ENCODE data around the gene SIAE. TPM values are rescaled to one million over a fixed set of nuclear protein-coding genes. Genes with fewer than 3 reads are reported as not detected.
A peak's percentile ranks its signal among the peaks of the same experiment; 100 is the strongest.

The SIAE gene
- total and polyA plus RNA-seq, 2 donors from 2014 or later = 53.2 to 59.7 TPM

DNA sequence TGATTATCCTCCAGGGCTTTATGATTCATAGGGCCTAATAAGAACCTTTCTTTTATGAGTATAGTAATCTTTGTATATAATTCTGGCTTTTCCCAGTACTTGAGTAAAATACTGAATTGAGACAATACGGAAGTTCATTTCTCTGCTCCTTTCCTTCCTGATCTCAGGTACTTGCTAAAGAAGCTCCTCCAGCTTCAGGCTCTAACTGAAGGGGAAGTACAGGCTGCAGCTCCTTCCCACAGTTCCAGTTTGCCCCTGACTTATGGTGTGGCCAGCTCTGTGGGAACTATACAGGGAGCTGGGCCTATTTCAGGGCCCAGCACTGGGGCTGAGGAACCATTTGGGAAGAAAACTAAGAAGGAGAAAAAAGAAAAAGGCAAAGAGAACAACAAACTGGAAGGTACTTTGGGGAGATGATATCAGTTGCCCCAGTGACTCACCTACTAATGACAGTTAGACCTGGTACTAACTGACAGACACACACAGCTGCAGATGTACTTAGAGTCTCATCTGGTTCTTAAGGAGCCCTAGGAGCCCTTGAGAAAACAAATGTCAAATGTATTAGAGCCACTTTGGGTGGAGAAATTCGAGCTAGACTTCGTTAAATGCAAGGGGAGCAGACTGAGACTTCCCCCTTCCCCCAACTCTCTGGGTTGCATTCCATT lies 47.9 kb downstream of the SIAE start:
- Histone ChIP-seq H3K9me3 (ENCODE audit: control insufficient read depth in 2 of 3, insufficient read depth in 1 of 3, low read length in 3 of 3) (no peaks in the 10 kb centered on the region), H3K9ac (ENCODE audit: low read length in 3 of 3) (no peak overlapping the region), H3K4me1 (ENCODE audit: control insufficient read depth in 2 of 3, insufficient read depth in 2 of 3, low read depth in 1 of 3, low read length in 3 of 3) (peaks cover 5 to 18% (median 10%) of the 10 kb centered on the region in 3 donors), H3K36me3 (ENCODE audit: control insufficient read depth in 2 of 3, insufficient read depth in 3 of 3, low read length in 3 of 3) (peaks cover 5 to 33% (median 17%) of the 10 kb centered on the region in 3 donors), H3K27me3 (ENCODE audit: control insufficient read depth, insufficient read depth, low read length) (no peaks in the 10 kb centered on the region), H3K27ac (ENCODE audit: low read depth in 2 of 2, low read length in 2 of 2) (no peak overlapping the region), H3K4me3 (ENCODE audit: low read length in 3 of 3) (no peak overlapping the region)
- no peak for DNase-seq
- FAIRE-seq = no peak
- TF ChIP-seq, protein P1, sequence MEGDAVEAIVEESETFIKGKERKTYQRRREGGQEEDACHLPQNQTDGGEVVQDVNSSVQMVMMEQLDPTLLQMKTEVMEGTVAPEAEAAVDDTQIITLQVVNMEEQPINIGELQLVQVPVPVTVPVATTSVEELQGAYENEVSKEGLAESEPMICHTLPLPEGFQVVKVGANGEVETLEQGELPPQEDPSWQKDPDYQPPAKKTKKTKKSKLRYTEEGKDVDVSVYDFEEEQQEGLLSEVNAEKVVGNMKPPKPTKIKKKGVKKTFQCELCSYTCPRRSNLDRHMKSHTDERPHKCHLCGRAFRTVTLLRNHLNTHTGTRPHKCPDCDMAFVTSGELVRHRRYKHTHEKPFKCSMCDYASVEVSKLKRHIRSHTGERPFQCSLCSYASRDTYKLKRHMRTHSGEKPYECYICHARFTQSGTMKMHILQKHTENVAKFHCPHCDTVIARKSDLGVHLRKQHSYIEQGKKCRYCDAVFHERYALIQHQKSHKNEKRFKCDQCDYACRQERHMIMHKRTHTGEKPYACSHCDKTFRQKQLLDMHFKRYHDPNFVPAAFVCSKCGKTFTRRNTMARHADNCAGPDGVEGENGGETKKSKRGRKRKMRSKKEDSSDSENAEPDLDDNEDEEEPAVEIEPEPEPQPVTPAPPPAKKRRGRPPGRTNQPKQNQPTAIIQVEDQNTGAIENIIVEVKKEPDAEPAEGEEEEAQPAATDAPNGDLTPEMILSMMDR (IDR thresholded peaks at IDR 0.05; ENCODE audit: borderline replicate concordance, extremely low read depth, insufficient read depth) = no peak
- intact Hi-C loops (cut with DNase I) = no loop called here

DNA sequence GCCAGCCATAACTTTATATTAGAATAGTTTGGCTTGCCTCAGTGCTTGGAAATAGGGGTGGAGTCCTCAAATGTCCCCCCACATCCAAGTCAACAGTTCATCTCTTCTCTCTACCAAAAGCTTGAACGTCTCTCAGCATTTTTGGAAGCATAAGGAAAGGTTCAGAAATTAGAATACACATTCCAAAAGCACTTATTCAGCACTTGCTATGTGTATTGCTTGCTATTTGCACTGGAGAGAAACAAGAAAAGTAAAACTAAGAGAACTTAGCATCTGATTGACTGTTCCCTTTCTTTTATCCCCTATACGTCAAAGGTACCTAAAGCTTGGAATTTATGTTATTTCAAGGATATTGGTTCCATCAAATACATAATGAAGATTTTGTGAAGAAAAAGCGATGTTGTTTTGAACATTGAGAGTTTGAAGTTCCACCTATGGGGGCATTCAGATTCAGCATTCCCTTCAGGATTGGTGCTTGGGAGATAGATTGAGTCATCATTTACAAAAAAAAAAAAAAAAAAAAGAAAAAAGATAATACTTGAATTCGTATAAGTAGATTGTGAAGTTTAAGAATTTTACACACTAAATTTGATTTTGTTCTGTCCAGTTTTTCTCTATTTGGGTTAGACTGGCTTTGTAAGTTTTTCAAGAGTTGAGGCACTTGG lies 49.5 kb downstream of the SIAE start:
- TF ChIP-seq, protein P1 (IDR thresholded peaks at IDR 0.05; ENCODE audit: borderline replicate concordance, extremely low read depth, insufficient read depth) = no peak
- intact Hi-C loops (cut with DNase I) = no loop called here
- H3K4me3 ChIP-seq (ENCODE audit: low read length in 3 of 3) = peak overlapping the region; percentile 87 to 96 (median 93)
- peaks cover 5 to 26% (median 11%) of the 10 kb centered on the region in 3 donors for H3K36me3 ChIP-seq (ENCODE audit: control insufficient read depth in 2 of 3, insufficient read depth in 3 of 3, low read length in 3 of 3)
- H3K4me1 ChIP-seq (ENCODE audit: control insufficient read depth in 2 of 3, insufficient read depth in 2 of 3, low read depth in 1 of 3, low read length in 3 of 3) = peaks cover 5 to 18% (median 10%) of the 10 kb centered on the region in 3 donors
- H3K27ac ChIP-seq (ENCODE audit: low read depth in 2 of 2, low read length in 2 of 2) = no peak overlapping the region
- H3K9ac ChIP-seq (ENCODE audit: low read length in 3 of 3) = peak overlapping the region in 1 of 3 donors; percentile 76
- no peaks in the 10 kb centered on the region for H3K27me3 ChIP-seq (ENCODE audit: control insufficient read depth, insufficient read depth, low read length)
- DNase-seq = no peak
- H3K9me3 ChIP-seq (ENCODE audit: control insufficient read depth in 2 of 3, insufficient read depth in 1 of 3, low read length in 3 of 3) = no peaks in the 10 kb centered on the region
- FAIRE-seq = no peak

DNA sequence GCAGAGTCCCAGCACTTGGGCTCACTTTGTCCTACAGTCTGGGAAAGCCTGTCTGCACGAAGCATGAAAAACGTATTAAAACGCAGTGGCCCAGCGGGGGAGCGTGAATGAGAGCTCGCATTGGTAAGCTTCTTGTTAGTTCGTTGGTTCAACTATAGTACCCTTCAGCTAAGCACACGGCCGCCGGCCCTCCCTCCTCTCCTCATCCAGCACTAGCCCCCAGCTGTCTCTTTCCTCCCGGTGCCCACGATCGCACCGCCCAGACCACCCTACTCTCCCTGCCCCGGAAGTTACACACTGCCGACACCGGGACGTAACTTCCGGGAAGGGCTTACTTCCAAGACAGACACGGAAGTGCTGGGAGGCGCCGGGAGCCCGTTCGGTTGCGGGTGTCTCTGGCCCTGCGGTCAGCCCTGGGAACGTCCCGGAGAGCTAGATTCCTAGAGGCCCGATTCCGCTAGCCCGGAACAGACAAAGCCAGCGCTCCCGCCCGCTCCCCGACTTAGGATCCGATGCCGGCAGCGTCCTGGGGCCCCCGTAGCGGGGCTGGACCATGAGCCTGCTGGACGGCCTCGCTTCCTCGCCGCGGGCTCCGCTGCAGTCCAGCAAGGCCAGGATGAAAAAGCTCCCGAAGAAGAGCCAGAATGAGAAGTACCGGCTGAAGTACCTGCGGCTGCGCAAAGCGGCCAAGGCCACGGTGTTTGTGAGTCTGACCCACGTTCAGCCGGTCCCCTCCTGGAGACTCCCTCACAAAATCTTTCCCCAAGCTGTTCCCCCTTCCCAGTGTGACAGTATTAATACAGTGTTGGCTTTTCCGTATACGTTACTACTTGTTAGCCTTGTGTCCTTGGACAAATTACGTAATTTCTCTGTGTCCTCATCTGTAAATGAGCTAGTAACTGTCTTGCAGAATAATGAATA lies 50.7 kb downstream of the SIAE start, which contains the start of gene TBRG1:
Gene TBRG1, plus strand, starts transcription at position 334 of the 921 bp plus-strand sequence. Its CDS starts 220 bp downstream, at position 554.
- DNase-seq (peak; percentile 94 to 98 (median 96)), FAIRE-seq (no peak)
- H3K4me1 ChIP-seq (ENCODE audit: control insufficient read depth in 2 of 3, insufficient read depth in 2 of 3, low read depth in 1 of 3, low read length in 3 of 3) = peaks cover 5 to 18% (median 10%) of the 10 kb centered on the region in 3 donors
- TF ChIP-seq, protein P1 (IDR thresholded peaks at IDR 0.05; ENCODE audit: borderline replicate concordance, extremely low read depth, insufficient read depth) = peak; percentile 1
- H3K9ac ChIP-seq (ENCODE audit: low read length in 3 of 3) = peak within 1 kb of the TSS; percentile 76 to 96 (median 88)
- H3K27me3 ChIP-seq (ENCODE audit: control insufficient read depth, insufficient read depth, low read length) = no peaks in the 10 kb centered on the region
- peak within 1 kb of the TSS; percentile 88 to 92 for H3K27ac ChIP-seq (ENCODE audit: low read depth in 2 of 2, low read length in 2 of 2)
- intact Hi-C loops (cut with DNase I) = no loop called here
- H3K9me3 ChIP-seq (ENCODE audit: control insufficient read depth in 2 of 3, insufficient read depth in 1 of 3, low read length in 3 of 3) = no peaks in the 10 kb centered on the region
- H3K4me3 ChIP-seq (ENCODE audit: low read length in 3 of 3) = peak within 1 kb of the TSS; percentile 87 to 96 (median 93)
- peaks cover 5 to 20% (median 11%) of the 10 kb centered on the region in 3 donors for H3K36me3 ChIP-seq (ENCODE audit: control insufficient read depth in 2 of 3, insufficient read depth in 3 of 3, low read length in 3 of 3)
